Measurements from ENCODE around the gene NME1.

NME1 gene

GRCh38 chr17:51197754-51198153, 44.4 kb downstream of the NME1 start:
- DNase-seq: no peak

GRCh38 chr17:51200295-51200694, 46.9 kb downstream of the NME1 start:
- no peak for DNase-seq

GRCh38 chr17:51200846-51201245, 47.5 kb downstream of the NME1 start:
- no peak for DNase-seq

- DNase-seq: no peak
Measured at GRCh38 chr17:51203838-51204237, 50.5 kb downstream of the NME1 start.

All from activated effector memory CD4-positive, alpha-beta T cell treated with anti-CD3 and anti-CD28 coated beads, Interleukin-2, amount 50 U/mL, for 16 hours (primary cell).